Mesendoderm (in vitro differentiated cells): ENCODE measurements around the gene ANKHD1. TPM values are rescaled to one million over a fixed set of nuclear protein-coding genes. Genes with fewer than 3 reads are reported as not detected.

Experiments used
- DNase-seq: peaks from one replicate; pipeline ENCODE4 v3.0.0; 2013
- H2AK5ac ChIP-seq: 2 replicates; pipeline ENCODE4 v1.6.1; 2013; ENCODE audit warnings: low read length, inconsistent platforms
- H2BK120ac ChIP-seq: 2 replicates; pipeline ENCODE4 v1.6.1; 2013; ENCODE audit warnings: low read depth, mild to moderate bottlenecking, low read length, moderate library complexity, mixed read lengths
- H2BK15ac ChIP-seq: replicated peaks from 2 replicates; pipeline ENCODE4 v1.6.1; 2013; ENCODE audit warnings: low read depth, mild to moderate bottlenecking, moderate library complexity
- H2BK5ac ChIP-seq: 2 replicates; pipeline ENCODE4 v1.6.1; 2013; ENCODE audit warnings: low read length, inconsistent platforms
- H3K18ac ChIP-seq: 2 replicates; pipeline ENCODE4 v1.6.1; 2013; ENCODE audit warnings: mild to moderate bottlenecking, low read length, mixed read lengths
- H3K23ac ChIP-seq: one replicate; pipeline ENCODE4 v1.6.1; 2013; ENCODE audit warnings: low read length
- H3K27ac ChIP-seq: 2 replicates; pipeline ENCODE4 v1.5.1; 2013; ENCODE audit warnings: low read depth, mild to moderate bottlenecking, inconsistent platforms, low read length, moderate library complexity
- H3K27me3 ChIP-seq: 2 replicates; pipeline ENCODE4 v1.6.1; 2013; ENCODE audit warnings: low read length, control low read depth, mild to moderate bottlenecking, inconsistent platforms; ENCODE audit not compliant: insufficient read depth, poor library complexity
- H3K36me3 ChIP-seq: 2 replicates; pipeline ENCODE4 v1.6.1; 2013; ENCODE audit warnings: low read length, inconsistent platforms; ENCODE audit not compliant: control insufficient read depth, insufficient read depth
- H3K4ac ChIP-seq: one replicate; pipeline ENCODE4 v1.6.1; 2013; ENCODE audit warnings: low read depth, mild to moderate bottlenecking, low read length, moderate library complexity
- H3K4me1 ChIP-seq: 2 replicates; pipeline ENCODE4 v1.6.1; 2013; ENCODE audit warnings: low read depth, low read length, inconsistent platforms; ENCODE audit not compliant: control insufficient read depth
- H3K4me2 ChIP-seq: 2 replicates; pipeline ENCODE4 v1.6.1; 2013; ENCODE audit warnings: low read length
- H3K4me3 ChIP-seq: 2 replicates; pipeline ENCODE4 v1.5.1; 2013; ENCODE audit warnings: mild to moderate bottlenecking, low read length
- H3K56ac ChIP-seq: one replicate; pipeline ENCODE4 v1.6.1; 2013; ENCODE audit warnings: low read length
- H3K79me1 ChIP-seq: 2 replicates; pipeline ENCODE4 v1.6.1; 2013; ENCODE audit warnings: low read length, inconsistent platforms
- H3K79me2 ChIP-seq: 2 replicates; pipeline ENCODE4 v1.6.1; 2013; ENCODE audit warnings: mild to moderate bottlenecking, low read length; ENCODE audit not compliant: control insufficient read depth, insufficient read depth
- H3K9ac ChIP-seq: 2 replicates; pipeline ENCODE4 v1.6.1; 2013; ENCODE audit warnings: low read length, inconsistent platforms
- H4K5ac ChIP-seq: one replicate; pipeline ENCODE4 v1.6.1; 2013; ENCODE audit warnings: low read length
- H4K8ac ChIP-seq: one replicate; pipeline ENCODE4 v1.6.1; 2013; ENCODE audit warnings: low read depth, mild to moderate bottlenecking, control low read depth, low read length, moderate library complexity
- WGBS: extraction: QIAGEN DNeasy Blood & Tissue Kit; methylation state at CpG from one replicate; pipeline ENCODE4 v1.1.7; 2013; ENCODE audit warnings: low lambda C conversion rate, missing lambda C conversion rate; ENCODE audit not compliant: insufficient coverage; ENCODE audit errors: extremely low coverage; 5-methylcytosine and 5-hydroxymethylcytosine counted together
- small RNA-seq: library from polyadenylated mRNA; stranded (forward); fragments of <200 nt; extraction: miRNeasy Mini kit (QIAGEN cat#:217004); gene quantifications from one replicate; pipeline ENCODE3, GENCODE V24; 2013; ENCODE audit not compliant: insufficient read depth

The ANKHD1 gene

DNA sequence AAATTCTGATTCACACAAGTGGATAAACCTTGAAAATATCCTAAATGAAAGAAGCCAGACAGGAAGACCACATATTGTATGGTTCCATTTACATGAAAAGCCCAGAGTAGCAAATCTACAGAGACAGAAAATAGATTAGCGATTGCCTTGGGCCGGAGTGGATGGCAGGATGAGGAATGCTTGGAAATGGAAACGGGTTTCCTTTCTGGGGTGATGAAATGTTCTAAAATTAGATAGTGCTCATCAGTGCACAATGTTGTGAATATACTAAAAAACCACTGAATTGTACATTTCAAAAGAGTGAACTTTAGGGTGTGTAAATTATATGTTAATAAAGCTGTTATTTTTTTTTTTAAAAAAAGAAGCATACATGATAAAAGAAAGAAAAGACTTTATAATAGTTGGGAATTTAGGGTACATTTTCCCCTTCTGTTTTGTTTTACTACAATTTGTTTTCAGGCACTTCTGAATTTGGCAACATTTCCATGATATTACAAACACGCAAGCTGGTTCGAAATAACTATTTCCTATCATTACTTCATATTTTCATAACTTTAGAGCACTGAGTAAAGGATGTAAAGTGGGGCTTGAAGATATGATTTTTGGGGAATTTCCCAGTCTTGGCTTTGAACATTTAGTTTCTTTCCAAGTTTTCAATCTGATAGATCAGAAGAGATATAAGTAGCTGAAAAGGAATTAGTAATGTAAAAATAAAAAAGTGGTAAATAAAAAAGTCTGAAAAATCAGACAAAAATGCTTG, 186.9 kb downstream of the ANKHD1 start:
- Histone ChIP-seq H2BK120ac (no peak overlapping the region), H3K4ac (no peak overlapping the region), H3K27me3 (no peaks in the 10 kb centered on the region), H3K18ac (no peak overlapping the region), H3K9ac (no peak overlapping the region), H2AK5ac (no peak overlapping the region), H3K56ac (no peak overlapping the region), H3K4me1 (no peaks in the 10 kb centered on the region), H3K23ac (no peak overlapping the region), H3K27ac (no peak overlapping the region), H3K79me2 (no peaks in the 10 kb centered on the region), H2BK5ac (no peak overlapping the region), H3K36me3 (no peaks in the 10 kb centered on the region), H3K4me3 (no peak overlapping the region), H4K8ac (no peak overlapping the region), H3K79me1 (no peaks in the 10 kb centered on the region), H4K5ac (no peak overlapping the region), H3K4me2 (no peak overlapping the region), H2BK15ac (no peak overlapping the region)
- no peak for DNase-seq
- WGBS = no CpG with 5 or more reads among the region's 5 CpGs

Small RNA genes lying within 50 kb of the gene (small RNA-seq; reads per million reads assigned to genes)
- gene RF00279 = not detected
- gene RF00443 = not detected
- gene RNU4-14P = not detected
